Stimulated activated CD8-positive, alpha-beta memory T cell treated with anti-CD3 and anti-CD28 coated beads, Interleukin-4, amount 100 ng/mL, for 24 hours (primary cell): ENCODE data around the gene BYSL.

ENCODE experiments used
- DNase-seq: peaks from one replicate; pipeline ENCODE4 v3.0.0-alpha.2; 2020; ENCODE audit warnings: low read depth

Gene BYSL

DNA sequence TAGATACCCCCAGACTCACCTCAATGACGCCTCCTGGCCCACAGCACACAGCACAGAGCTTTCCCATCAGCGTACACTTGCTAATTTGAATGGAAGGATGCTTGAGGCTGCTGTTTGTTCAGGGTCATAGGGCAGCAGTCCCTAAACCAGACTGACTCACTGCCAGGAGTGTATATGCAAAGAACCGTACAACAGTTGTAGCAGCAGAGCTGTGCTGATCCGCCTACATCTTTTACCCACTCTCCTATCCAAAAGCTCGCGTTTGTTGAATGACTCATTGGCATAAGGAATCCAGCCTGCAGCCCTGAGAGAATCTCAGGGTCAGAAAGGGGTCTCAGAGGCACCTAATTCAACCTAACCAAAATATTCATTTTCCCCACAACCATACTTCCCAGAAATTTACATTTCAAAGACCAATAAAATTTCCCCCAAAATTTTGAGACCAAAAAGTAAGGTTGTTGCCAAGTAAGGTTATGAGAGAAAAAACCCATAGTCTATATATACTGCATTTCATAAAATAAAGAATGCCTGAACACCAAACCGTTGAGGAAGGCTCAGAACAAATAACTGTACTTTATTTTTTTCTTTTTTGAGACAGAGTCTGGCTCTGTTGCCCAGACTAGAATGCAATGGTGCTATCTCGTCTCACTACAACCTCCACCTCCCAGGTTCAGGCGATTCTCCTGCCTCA is 55.6 kb downstream of the BYSL start:
- no peak for DNase-seq
